Heart left ventricle (tissue), 13 donors: ENCODE data around the gene WDFY3.

Experiments
- POLR2A ChIP-seq, 2 donors: fragments of 450-650 bp; IDR thresholded peaks; one replicate each; pipeline ENCODE4 v1.6.1; 2017; ENCODE audit warnings: antibody characterized with exemption in 2 of 2, mild to moderate bottlenecking in 2 of 2, moderate library complexity in 2 of 2
- TF ChIP-seq, protein P1 (sequence below), 12 donors: fragments of 200-600 bp; sonication (generic) in 4 of 12; IDR thresholded peaks; one replicate each; pipeline versions ENCODE4 v1.5.0 to v1.8.0; 2018 to 2022; ENCODE audit warnings: antibody characterized with exemption in 12 of 12, mild to moderate bottlenecking in 5 of 12
- donor health status: ischemic (EF 13 %, LVEDD 7.1; RV severe dilation, severe dysfunction).
- donor health status: DM: no; HTN: yes; CAD: no.
- donor health status: DM: no; HTN: no; CAD: no.
- donor health status: ischemic (EF 25% LVEDD 6.9; RV normal size, moderate dysfunction).
- donor health status: ischemic (EF 25% LVEDD 5.7; RV mildly dilated, moderate dysfunction).
- donor health status: ischemic (EF 35%, LVEDD 5.7; RV mildly dilated, moderate dysfunction).
- donor health status: nonischemic (EF 11% LVEDD 7.7; RV severe dilation, severe dysfunction).
- donor health status: DM: yes; HTN: yes; CAD: no.
- donor health status: PGD.
- donor health status: ischemic (EF 29% LVEDD 5.4; RV normal size, mild dysfunction).
- donor health status: nonischemic (EF 23%, LVEDD 6.1; RV moderate dilation, normal function).

DNA sequence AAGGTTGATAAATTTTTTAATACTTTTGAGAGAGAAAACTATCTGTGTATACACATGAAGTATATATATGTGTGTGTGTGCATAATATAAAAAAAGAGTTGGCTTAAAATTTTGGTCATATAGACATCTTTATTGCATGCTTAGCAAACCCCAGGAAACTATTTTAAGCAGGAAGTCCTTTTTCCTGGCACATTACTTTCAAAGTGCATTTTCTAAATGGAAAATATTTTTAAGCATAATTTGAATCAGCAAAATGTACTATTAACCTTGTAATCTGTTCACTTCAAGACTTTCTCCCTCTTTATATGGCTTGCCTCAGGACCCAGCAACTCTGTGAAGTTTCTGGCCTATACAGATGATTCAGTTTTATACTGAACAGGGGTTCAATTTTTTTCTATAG, 277.3 kb downstream of the WDFY3 start:
- TF ChIP-seq, protein P1, sequence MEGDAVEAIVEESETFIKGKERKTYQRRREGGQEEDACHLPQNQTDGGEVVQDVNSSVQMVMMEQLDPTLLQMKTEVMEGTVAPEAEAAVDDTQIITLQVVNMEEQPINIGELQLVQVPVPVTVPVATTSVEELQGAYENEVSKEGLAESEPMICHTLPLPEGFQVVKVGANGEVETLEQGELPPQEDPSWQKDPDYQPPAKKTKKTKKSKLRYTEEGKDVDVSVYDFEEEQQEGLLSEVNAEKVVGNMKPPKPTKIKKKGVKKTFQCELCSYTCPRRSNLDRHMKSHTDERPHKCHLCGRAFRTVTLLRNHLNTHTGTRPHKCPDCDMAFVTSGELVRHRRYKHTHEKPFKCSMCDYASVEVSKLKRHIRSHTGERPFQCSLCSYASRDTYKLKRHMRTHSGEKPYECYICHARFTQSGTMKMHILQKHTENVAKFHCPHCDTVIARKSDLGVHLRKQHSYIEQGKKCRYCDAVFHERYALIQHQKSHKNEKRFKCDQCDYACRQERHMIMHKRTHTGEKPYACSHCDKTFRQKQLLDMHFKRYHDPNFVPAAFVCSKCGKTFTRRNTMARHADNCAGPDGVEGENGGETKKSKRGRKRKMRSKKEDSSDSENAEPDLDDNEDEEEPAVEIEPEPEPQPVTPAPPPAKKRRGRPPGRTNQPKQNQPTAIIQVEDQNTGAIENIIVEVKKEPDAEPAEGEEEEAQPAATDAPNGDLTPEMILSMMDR (IDR thresholded peaks at IDR 0.05), result no peak
- TF ChIP-seq POLR2A (IDR thresholded peaks at IDR 0.05), result no peak
